Stomach (tissue), 9 donors: Measurements from ENCODE around the gene POMP. TPM values are rescaled to one million over a fixed set of nuclear protein-coding genes. Genes with fewer than 3 reads are reported as not detected.
A peak's percentile ranks its signal among the peaks of the same experiment; 100 is the strongest.
"Not testable (repeated sequence)": the region's sequence is repeated elsewhere in the genome, so short reads cannot be mapped to it uniquely, and the experiment has no call there.

Experiments
- DNase-seq, 2 donors: peaks; one replicate each; pipeline versions ENCODE4 v3.0.0 to v3.0.0-alpha.2; 2013 to 2019
- H3K27ac ChIP-seq, 5 donors: fragments of 200-600 bp in 4 of 5; sonication (generic) in 4 of 5; one replicate each; pipeline ENCODE4 v1.5.1; 2013 to 2019; ENCODE audit warnings: mild to moderate bottlenecking in 1 of 5, moderate library complexity in 1 of 5
- H3K27me3 ChIP-seq, 3 donors: fragments of 200-600 bp; sonication (generic); one replicate each; pipeline ENCODE4 v1.5.1; 2017 to 2019; ENCODE audit warnings: mixed run types in 1 of 3
- H3K36me3 ChIP-seq, 4 donors: fragments of 200-600 bp; sonication (generic); 1 replicate in 3 of 4; 2 replicates in 1 of 4; pipeline ENCODE4 v1.5.1; 2016 to 2019
- H3K4me1 ChIP-seq, 4 donors: fragments of 200-600 bp; sonication (generic); one replicate each; pipeline ENCODE4 v1.5.1; 2016 to 2019
- H3K4me3 ChIP-seq, 4 donors: fragments of 200-600 bp; sonication (generic) in 3 of 4; one replicate each; pipeline ENCODE4 v1.5.1; 2016 to 2019; ENCODE audit warnings: mild to moderate bottlenecking in 1 of 4
- H3K9me3 ChIP-seq, 4 donors: fragments of 200-600 bp; sonication (generic); one replicate each; pipeline ENCODE4 v1.5.1; 2016 to 2019
- CTCF ChIP-seq, 7 experiments: fragments of 450-650 bp in 4 of 7; fragments of 200-600 bp in 3 of 7; sonication (generic) in 3 of 7; IDR thresholded peaks; one replicate each; pipeline ENCODE4 v1.5.1; 2016 to 2019; ENCODE audit warnings: antibody characterized with exemption in 7 of 7, control low read depth in 2 of 7, mild to moderate bottlenecking in 1 of 7
- EP300 ChIP-seq: sonication (generic); formaldehyde crosslinking; IDR thresholded peaks from one replicate; pipeline ENCODE4 v1.6.1; 2017; ENCODE audit warnings: antibody characterized with exemption
- POLR2A ChIP-seq, 4 donors: fragments of 450-650 bp; IDR thresholded peaks; one replicate each; pipeline ENCODE4 v1.6.1; 2016; ENCODE audit warnings: antibody characterized with exemption in 4 of 4, control low read depth in 2 of 4, mild to moderate bottlenecking in 1 of 4, moderate library complexity in 1 of 4
- POLR2AphosphoS5 ChIP-seq, 3 donors: sonication (generic); formaldehyde crosslinking; IDR thresholded peaks; one replicate each; pipeline ENCODE4 v1.6.1; 2016; ENCODE audit warnings: antibody characterized with exemption in 3 of 3
- WGBS, 5 donors: extraction: QIAGEN DNeasy Blood & Tissue Kit in 3 of 5; methylation state at CpG; one replicate each; pipeline versions ENCODE4 v1.1.5 to v1.1.7; 2013 to 2018; 5-methylcytosine and 5-hydroxymethylcytosine counted together
- intact Hi-C: fragments of 100-400 bp; cut with DNase I; formaldehyde crosslinking; loops from one replicate; pipeline ENCODE4 v1.15.1; 2023; ENCODE audit warnings: low total_unique reads
- polyA plus RNA-seq, 3 donors: library from polyadenylated mRNA; stranded (reverse); fragments of 200-250 nt; gene quantifications; one replicate each; pipeline ENCODE4 v1.2.3, GENCODE V29; 2013
- total RNA-seq, 5 donors: library from RNA; depleted of rRNA; stranded (reverse); fragments of >200 nt; gene quantifications; one replicate each; pipeline versions ENCODE4 v1.1.0 to v1.2.3, GENCODE V29; 2014 to 2016
- donor health status: healthy with polysubstance abuse.
- donor health status: Bipolar disorder and iron deficiency.
- donor health status: healthy.

Gene POMP
- total and polyA plus RNA-seq, 8 donors: 17.7 to 102 (median 59.4) TPM

- Histone ChIP-seq H3K4me3 (no peak overlapping the region), H3K36me3 (peaks cover 20 to 54% (median 48%) of the 10 kb centered on the region in 4 donors), H3K9me3 (no peaks in the 10 kb centered on the region), H3K4me1 (no peaks in the 10 kb centered on the region), H3K27ac (no peak overlapping the region), H3K27me3 (no peaks in the 10 kb centered on the region)
- DNase-seq: no peak
- 86 to 95% (median 90%) methylated on average over 2 of the region's 2 CpGs for WGBS, 5 donors
- TF ChIP-seq EP300 (no peak), POLR2A (IDR thresholded peaks at IDR 0.05) (no peak), POLR2AphosphoS5 (IDR thresholded peaks at IDR 0.05) (no peak), CTCF (IDR thresholded peaks at IDR 0.05) (no peak)
- intact Hi-C loops: no loop called here
Observed at GRCh38 chr13:28680541-28680940, 21.6 kb downstream of the POMP start.

GRCh38 chr13:28683169-28683568 is 24.2 kb downstream of the POMP start:
- intact Hi-C loops: not testable (repeated sequence)

DNA sequence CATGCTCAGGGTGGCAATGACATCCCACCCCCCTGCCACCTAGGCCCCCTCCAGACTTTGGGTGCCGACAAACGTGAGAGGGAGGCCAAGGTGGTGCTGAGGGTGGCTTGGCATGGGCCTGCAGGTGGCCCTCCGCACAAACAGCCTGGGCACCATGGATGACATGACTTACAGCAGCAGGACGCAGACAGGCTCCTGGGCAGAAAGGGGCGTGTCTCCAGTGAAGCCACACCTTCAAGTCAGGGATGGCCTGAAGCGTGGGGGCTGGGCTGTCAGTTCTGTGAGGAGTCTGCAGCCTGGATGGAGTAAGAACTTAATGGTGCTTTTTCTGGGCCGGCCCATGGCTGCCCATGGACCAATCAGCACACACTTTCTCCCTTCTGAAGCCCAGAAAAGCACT is 25.3 kb downstream of the POMP start:
- TF ChIP-seq EP300 (no peak), CTCF (IDR thresholded peaks at IDR 0.05) (no peak), POLR2AphosphoS5 (IDR thresholded peaks at IDR 0.05) (no peak)
- intact Hi-C loops: no loop called here
- DNase-seq: peak in 1 of 2 donors; percentile 18
- H3K36me3 ChIP-seq: peaks cover 1 to 16% (median 12%) of the 10 kb centered on the region in 4 donors
- H3K27ac ChIP-seq: no peak overlapping the region
- peaks cover 0 to 9% (median 1%) of the 10 kb centered on the region in 4 donors for H3K9me3 ChIP-seq
- no peaks in the 10 kb centered on the region for H3K27me3 ChIP-seq
- H3K4me1 ChIP-seq: no peaks in the 10 kb centered on the region
- H3K4me3 ChIP-seq: no peak overlapping the region
- WGBS, 5 donors: 37 to 52% (median 39%) methylated on average over 4 to 7 of the region's 7 CpGs

More at GRCh38 chr13:28683169-28683568, 24.2 kb downstream of the POMP start:
- DNase-seq, H3K4me3 ChIP-seq, H3K4me1 ChIP-seq, H3K27ac ChIP-seq, H3K27me3 ChIP-seq, H3K9me3 ChIP-seq: not testable (repeated sequence)
- peaks cover 5 to 27% (median 23%) of the 10 kb centered on the region in 4 donors for H3K36me3 ChIP-seq
- 83 to 92% (median 89%) methylated on average over 8 of the region's 8 CpGs for WGBS, 5 donors

DNA sequence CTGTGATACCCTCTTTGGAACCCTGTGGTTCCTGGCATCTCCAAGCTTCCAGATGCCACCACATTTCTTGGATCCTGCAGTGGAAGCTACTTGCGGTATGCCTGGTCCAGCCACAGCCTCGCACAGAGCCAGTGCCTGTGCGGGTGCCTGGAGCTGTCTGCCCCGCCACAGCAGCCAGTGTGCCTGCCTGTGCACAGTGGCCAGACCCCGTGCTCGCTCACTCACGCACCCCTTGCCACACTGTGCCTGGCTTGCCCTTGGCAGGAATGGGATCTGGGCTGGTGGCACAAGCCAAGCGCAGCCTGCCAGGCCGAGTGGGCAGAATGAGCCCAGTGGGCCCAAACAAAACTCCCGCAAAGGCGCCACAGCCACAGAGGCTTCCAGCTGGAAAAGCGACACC is 26.2 kb downstream of the POMP start:
- H3K36me3 ChIP-seq: peaks cover 0 to 9% (median 5%) of the 10 kb centered on the region in 4 donors
- no peaks in the 10 kb centered on the region for H3K4me1 ChIP-seq
- 88 to 96% (median 91%) methylated on average over 11 to 12 of the region's 12 CpGs for WGBS, 5 donors
- no peak for DNase-seq
- TF ChIP-seq POLR2AphosphoS5 (IDR thresholded peaks at IDR 0.05) (no peak), POLR2A (IDR thresholded peaks at IDR 0.05) (no peak), CTCF (IDR thresholded peaks at IDR 0.05) (no peak)
- H3K27me3 ChIP-seq: no peaks in the 10 kb centered on the region
- H3K9me3 ChIP-seq: peaks cover 0 to 13% (median 4%) of the 10 kb centered on the region in 4 donors
- no peak overlapping the region for H3K4me3 ChIP-seq
- H3K27ac ChIP-seq: no peak overlapping the region
- intact Hi-C loops: no loop called here

DNA sequence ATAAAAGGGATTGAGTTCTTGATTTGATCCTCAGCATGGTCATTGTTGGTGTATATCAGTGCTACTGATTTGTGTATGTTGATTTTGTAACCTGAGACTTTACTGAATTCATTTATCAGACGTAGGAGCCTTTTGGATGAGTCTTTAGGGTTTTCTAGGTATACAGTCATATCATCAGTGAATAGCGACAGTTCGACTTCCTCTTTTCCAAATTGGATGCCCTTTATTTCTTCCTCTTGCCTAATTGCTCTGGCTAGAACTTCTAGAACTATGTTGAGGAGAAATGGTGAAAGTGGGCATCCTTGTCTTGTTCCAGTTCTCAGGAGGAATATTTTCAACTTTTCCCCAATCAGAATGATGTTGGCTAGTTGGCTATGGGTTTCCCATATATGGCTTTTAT is 27.0 kb downstream of the POMP start:
- Histone ChIP-seq H3K27ac (no peak overlapping the region), H3K4me3 (no peak overlapping the region), H3K27me3 (no peaks in the 10 kb centered on the region), H3K4me1 (no peaks in the 10 kb centered on the region), H3K36me3 (peaks cover 0 to 1% (median under 1%) of the 10 kb centered on the region in 4 donors), H3K9me3 (peaks cover 0 to 13% (median 4%) of the 10 kb centered on the region in 4 donors)
- DNase-seq: no peak
- TF ChIP-seq POLR2A (IDR thresholded peaks at IDR 0.05): no peak
- TF ChIP-seq CTCF (IDR thresholded peaks at IDR 0.05): no peak
- TF ChIP-seq EP300: no peak
- TF ChIP-seq POLR2AphosphoS5 (IDR thresholded peaks at IDR 0.05): no peak
- intact Hi-C loops: no loop called here
- 61 to 76% (median 70%) methylated on average over 3 of the region's 3 CpGs for WGBS, 5 donors

DNA sequence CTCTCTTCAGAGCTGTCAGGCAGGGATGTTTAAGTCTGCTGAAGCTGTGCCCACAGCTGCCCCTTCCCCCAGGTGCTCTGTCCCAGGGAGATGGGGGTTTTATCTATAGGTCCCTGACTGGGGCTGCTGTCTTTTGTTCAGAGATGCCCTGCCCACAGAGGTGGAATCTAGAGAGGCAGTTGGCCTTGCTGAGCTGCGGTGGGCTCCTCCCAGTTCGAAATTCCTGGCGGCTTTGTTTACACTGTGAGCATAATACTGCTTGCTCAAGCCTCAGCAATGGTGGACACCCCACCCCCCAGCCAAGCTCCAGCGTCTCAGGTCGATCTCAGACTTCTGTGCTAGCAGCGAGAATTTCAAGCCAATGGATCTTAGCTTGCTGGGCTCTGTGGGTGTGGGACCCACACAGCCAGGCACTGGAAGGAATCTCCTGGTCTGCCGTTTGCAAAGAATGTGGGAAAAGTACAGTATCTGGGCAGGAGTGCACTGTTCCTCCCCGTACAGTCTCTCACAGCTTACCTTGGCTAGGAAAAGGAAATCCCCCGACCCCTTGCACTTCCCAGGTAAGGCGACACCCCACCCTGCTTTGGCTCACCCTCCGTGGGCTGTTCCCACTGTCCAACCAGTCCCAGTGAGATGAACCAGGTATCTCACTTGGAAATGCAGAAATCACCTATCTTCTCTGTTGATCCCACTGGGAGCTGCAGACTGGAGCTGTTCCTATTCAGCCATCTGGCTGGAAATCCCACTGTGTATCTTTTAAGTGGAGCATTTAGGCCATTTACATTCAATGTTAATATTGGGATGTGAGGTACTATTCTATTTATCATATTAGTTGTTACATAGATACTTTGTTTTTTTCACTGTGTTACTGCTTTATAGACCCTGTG is 34.9 kb downstream of the POMP start:
- H3K36me3 ChIP-seq, H3K9me3 ChIP-seq, intact Hi-C loops, H3K27me3 ChIP-seq, H3K4me3 ChIP-seq, H3K27ac ChIP-seq, H3K4me1 ChIP-seq: not testable (repeated sequence)
- peak in 1 of 2 donors; percentile 86 for DNase-seq
- WGBS, 5 donors: 24 to 44% (median 24%) methylated on average over 9 to 11 of the region's 11 CpGs
